22Rv1 (cell line): ENCODE measurements around the gene DCC.

Source experiments
- ZFX ChIP-seq: fragments of 450-650 bp; IDR thresholded peaks from 2 replicates; pipeline ENCODE4 v1.6.1; 2017; ENCODE audit warnings: antibody characterized with exemption, borderline replicate concordance
- TF ChIP-seq, protein P1 (sequence below): fragments of 450-650 bp; IDR thresholded peaks from 2 replicates; pipeline ENCODE4 v1.5.1; 2017; ENCODE audit warnings: mild to moderate bottlenecking

DNA sequence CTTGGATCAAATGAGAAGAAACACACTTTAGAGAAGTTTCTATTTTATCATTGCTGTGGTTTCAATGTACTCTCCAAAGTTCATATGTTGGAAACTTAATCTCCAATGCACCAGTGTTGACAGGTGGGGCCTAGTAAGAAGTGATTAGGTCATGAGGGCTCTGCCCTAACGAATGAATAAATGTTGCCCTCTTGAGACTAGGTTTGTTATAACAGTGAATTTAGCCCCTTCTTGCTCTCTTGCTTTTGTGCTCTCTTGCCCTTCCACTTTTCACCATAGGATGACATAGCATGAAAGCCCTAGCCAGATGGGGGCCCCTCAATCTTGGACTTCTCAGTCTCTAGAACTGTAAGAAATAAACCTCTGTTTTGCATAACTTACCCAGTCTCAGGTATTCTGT lies 664.8 kb downstream of the DCC start:
- TF ChIP-seq, protein P1, sequence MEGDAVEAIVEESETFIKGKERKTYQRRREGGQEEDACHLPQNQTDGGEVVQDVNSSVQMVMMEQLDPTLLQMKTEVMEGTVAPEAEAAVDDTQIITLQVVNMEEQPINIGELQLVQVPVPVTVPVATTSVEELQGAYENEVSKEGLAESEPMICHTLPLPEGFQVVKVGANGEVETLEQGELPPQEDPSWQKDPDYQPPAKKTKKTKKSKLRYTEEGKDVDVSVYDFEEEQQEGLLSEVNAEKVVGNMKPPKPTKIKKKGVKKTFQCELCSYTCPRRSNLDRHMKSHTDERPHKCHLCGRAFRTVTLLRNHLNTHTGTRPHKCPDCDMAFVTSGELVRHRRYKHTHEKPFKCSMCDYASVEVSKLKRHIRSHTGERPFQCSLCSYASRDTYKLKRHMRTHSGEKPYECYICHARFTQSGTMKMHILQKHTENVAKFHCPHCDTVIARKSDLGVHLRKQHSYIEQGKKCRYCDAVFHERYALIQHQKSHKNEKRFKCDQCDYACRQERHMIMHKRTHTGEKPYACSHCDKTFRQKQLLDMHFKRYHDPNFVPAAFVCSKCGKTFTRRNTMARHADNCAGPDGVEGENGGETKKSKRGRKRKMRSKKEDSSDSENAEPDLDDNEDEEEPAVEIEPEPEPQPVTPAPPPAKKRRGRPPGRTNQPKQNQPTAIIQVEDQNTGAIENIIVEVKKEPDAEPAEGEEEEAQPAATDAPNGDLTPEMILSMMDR = peak; percentile 15; the same call in 1 of the 2 replicates
- no peak for TF ChIP-seq ZFX
